H1 (cell line): Measurements from ENCODE around the gene DIAPH2. TPM values are rescaled to one million over a fixed set of nuclear protein-coding genes. Genes with fewer than 3 reads are reported as not detected.

Experiments used
- CTCF ChIA-PET: fragments of 300-600 bp; sonication (Branson Sonifier 250); formaldehyde crosslinking; loops from one replicate; lab custom pipeline; 2021; ENCODE audit not compliant: partially characterized antibody; lab: Charles Lee
- POLR2A ChIA-PET: fragments of 300-600 bp; sonication (Branson Sonifier 250); formaldehyde crosslinking; loops from one replicate; lab custom pipeline; 2021; ENCODE audit warnings: inconsistent platforms; ENCODE audit not compliant: partially characterized antibody; lab: Charles Lee
- DNase-seq, 2 experiments: peaks; one replicate each; pipeline versions ENCODE4 v3.0.0 to v3.0.0-alpha.2; 2010 to 2022; ENCODE audit warnings: low spot score in 2 of 2, low read depth in 1 of 2, mixed read lengths in 1 of 2
- FAIRE-seq: peaks from 2 replicates; lab custom pipeline; 2011; peaks lifted over from hg19 to GRCh38; lab: Jason Lieb, UNC
- H2AFZ ChIP-seq: 2 replicates; pipeline ENCODE4 v1.8.1; 2012; ENCODE audit warnings: low read length, inconsistent platforms
- H2AK5ac ChIP-seq: 2 replicates; pipeline ENCODE4 v1.6.1; 2013; ENCODE audit warnings: low read depth, low read length
- H2BK120ac ChIP-seq: replicated peaks from 2 replicates; pipeline ENCODE3; 2013; ENCODE audit warnings: low read depth, low read length, inconsistent platforms
- H2BK12ac ChIP-seq: 2 replicates; pipeline ENCODE4 v1.6.1; 2013; ENCODE audit warnings: low read depth, low read length
- H2BK15ac ChIP-seq: 2 replicates; pipeline ENCODE4 v1.6.1; 2013; ENCODE audit warnings: low read length
- H2BK20ac ChIP-seq: 2 replicates; pipeline ENCODE4 v1.6.1; 2013; ENCODE audit warnings: low read length
- H2BK5ac ChIP-seq: 2 replicates; pipeline ENCODE4 v1.6.1; 2013; ENCODE audit warnings: low read depth, low read length
- H3K14ac ChIP-seq: 2 replicates; pipeline ENCODE4 v1.6.1; 2013; ENCODE audit warnings: inconsistent platforms; ENCODE audit not compliant: insufficient read length
- H3K18ac ChIP-seq: 2 replicates; pipeline ENCODE4 v1.6.1; 2013; ENCODE audit warnings: low read length; ENCODE audit errors: extremely low read depth
- H3K23ac ChIP-seq: 2 replicates; pipeline ENCODE4 v1.6.1; 2013; ENCODE audit warnings: inconsistent platforms; ENCODE audit not compliant: insufficient read length
- H3K23me2 ChIP-seq: 2 replicates; pipeline ENCODE4 v1.6.1; 2013; ENCODE audit warnings: low read depth, low read length
- H3K27ac ChIP-seq: 2 replicates; pipeline ENCODE4 v1.6.1; 2011; ENCODE audit warnings: low read depth, low read length, inconsistent platforms
- H3K27me3 ChIP-seq, 4 experiments: replicated peaks in 1 of 4; 1 replicate in 1 of 4; 2 replicates in 3 of 4; pipeline versions ENCODE4 v1.6.1 to v1.8.1; 2011 to 2013; ENCODE audit warnings: low read length in 3 of 4, mild to moderate bottlenecking in 3 of 4, inconsistent platforms in 2 of 4, mixed read lengths in 2 of 4, moderate library complexity in 1 of 4; ENCODE audit not compliant: control insufficient read depth in 3 of 4, insufficient read depth in 3 of 4; ENCODE audit errors: extremely low read depth in 1 of 4
- H3K36me3 ChIP-seq, 4 experiments: 2 replicates each; pipeline versions ENCODE4 v1.6.1 to v1.8.1; 2011 to 2013; ENCODE audit warnings: mild to moderate bottlenecking in 4 of 4, low read length in 3 of 4, moderate library complexity in 2 of 4, control low read depth in 1 of 4, inconsistent platforms in 1 of 4; ENCODE audit not compliant: insufficient read depth in 4 of 4, control insufficient read depth in 2 of 4
- H3K4ac ChIP-seq: replicated peaks from 2 replicates; pipeline ENCODE3; 2013; ENCODE audit warnings: low read length, low read depth, mixed read lengths, inconsistent platforms; ENCODE audit not compliant: insufficient read length
- H3K4me1 ChIP-seq, 4 experiments: replicated peaks in 1 of 4; 1 replicate in 1 of 4; 2 replicates in 3 of 4; pipeline versions ENCODE4 v1.6.1 to v1.8.1; 2011 to 2013; ENCODE audit warnings: low read length in 3 of 4, inconsistent platforms in 2 of 4, mixed read lengths in 1 of 4; ENCODE audit not compliant: insufficient read depth in 4 of 4, control insufficient read depth in 3 of 4
- H3K4me2 ChIP-seq, 2 experiments: 2 replicates each; pipeline versions ENCODE4 v1.6.1 to v1.8.1; 2011 to 2013; ENCODE audit warnings: low read depth in 2 of 2, low read length in 2 of 2, control low read depth in 1 of 2, inconsistent platforms in 1 of 2, mild to moderate bottlenecking in 1 of 2; ENCODE audit not compliant: insufficient read depth in 1 of 2
- H3K4me3 ChIP-seq, 4 experiments: fragments of 200-600, 300-600 bp in 1 of 4; sonication (generic), shearing (Covaris generic), sonication (Bioruptor Twin) in 1 of 4; 2 replicates each; pipeline versions ENCODE4 v1.5.1 to v1.8.1; 2011 to 2016; ENCODE audit warnings: low read length in 4 of 4, low read depth in 3 of 4, control low read depth in 2 of 4, inconsistent platforms in 2 of 4, mild to moderate bottlenecking in 2 of 4, mixed read lengths in 1 of 4, moderate library complexity in 1 of 4; ENCODE audit not compliant: insufficient read depth in 2 of 4; ENCODE audit errors: extremely low read depth in 1 of 4
- H3K56ac ChIP-seq: replicated peaks from 2 replicates; pipeline ENCODE3; 2013; ENCODE audit warnings: low read depth, mild to moderate bottlenecking, mixed read lengths, low read length, inconsistent platforms; ENCODE audit not compliant: insufficient read length
- H3K79me1 ChIP-seq: 2 replicates; pipeline ENCODE4 v1.6.1; 2013; ENCODE audit warnings: low read depth, low read length, control low read depth
- H3K79me2 ChIP-seq, 2 experiments: 2 replicates each; pipeline versions ENCODE4 v1.6.1 to v1.8.1; 2012 to 2013; ENCODE audit warnings: low read length in 2 of 2, mild to moderate bottlenecking in 2 of 2, inconsistent platforms in 1 of 2; ENCODE audit not compliant: insufficient read depth in 2 of 2, control insufficient read depth in 1 of 2
- H3K9ac ChIP-seq, 4 experiments: replicated peaks in 1 of 4; 1 replicate in 1 of 4; 2 replicates in 3 of 4; pipeline versions ENCODE4 v1.6.1 to v1.8.1; 2011 to 2013; ENCODE audit warnings: low read depth in 3 of 4, low read length in 3 of 4, control low read depth in 2 of 4, mild to moderate bottlenecking in 2 of 4, moderate library complexity in 2 of 4, inconsistent platforms in 1 of 4; ENCODE audit errors: extremely low read depth in 1 of 4
- H3K9me3 ChIP-seq, 2 experiments: 2 replicates each; pipeline versions ENCODE4 v1.6.1 to v1.8.1; 2012 to 2013; ENCODE audit warnings: mild to moderate bottlenecking in 2 of 2, moderate library complexity in 2 of 2, control low read depth in 1 of 2, inconsistent platforms in 1 of 2, low read depth in 1 of 2, low read length in 1 of 2, mixed read lengths in 1 of 2; ENCODE audit not compliant: insufficient read depth in 2 of 2
- H4K20me1 ChIP-seq, 2 experiments: replicated peaks in 1 of 2; 2 replicates each; pipeline versions ENCODE3 to v1.8.1; 2011 to 2013; ENCODE audit warnings: inconsistent platforms in 2 of 2, low read length in 2 of 2, mild to moderate bottlenecking in 1 of 2; ENCODE audit not compliant: insufficient read depth in 2 of 2, control insufficient read depth in 1 of 2
- H4K5ac ChIP-seq: 2 replicates; pipeline ENCODE4 v1.6.1; 2013; ENCODE audit warnings: low read length, low read depth, mixed read lengths, inconsistent platforms; ENCODE audit not compliant: insufficient read length
- H4K8ac ChIP-seq: 2 replicates; pipeline ENCODE4 v1.8.0; 2013; ENCODE audit warnings: mild to moderate bottlenecking, moderate library complexity, low read length, inconsistent platforms; ENCODE audit not compliant: insufficient read depth; ENCODE audit errors: extremely low read depth
- H4K91ac ChIP-seq: replicated peaks from 2 replicates; pipeline ENCODE3; 2013; ENCODE audit warnings: low read length, mixed read lengths, inconsistent platforms; ENCODE audit not compliant: insufficient read length
- SUZ12 ChIP-seq: fragments of 200-600 bp; sonication (generic); IDR thresholded peaks from 2 replicates; pipeline ENCODE4 v1.6.1; 2012; ENCODE audit warnings: mild to moderate bottlenecking, inconsistent platforms, low read length, moderate library complexity, mixed read lengths
- WGBS, 2 experiments: shearing (Covaris generic) in 1 of 2; methylation state at CpG; one replicate each; pipeline versions ENCODE4 v1.1.6 to v1.1.7; 2013 to 2015; ENCODE audit warnings: low lambda C conversion rate in 2 of 2, mixed read lengths in 2 of 2, inconsistent platforms in 1 of 2, low coverage in 1 of 2, missing lambda C conversion rate in 1 of 2; ENCODE audit not compliant: insufficient replicate concordance in 2 of 2, insufficient coverage in 1 of 2, insufficient read length in 1 of 2; ENCODE audit errors: extremely low coverage in 1 of 2, missing lambda C conversion rate in 1 of 2; 5-methylcytosine and 5-hydroxymethylcytosine counted together
- polyA plus RNA-seq, 7 experiments: library from polyadenylated mRNA; depleted of rRNA in 3 of 7; stranded (reverse) in 5 of 7; unstranded in 2 of 7; fragments of >200 nt in 5 of 7; fragments of 200-250 nt in 2 of 7; gene quantifications; 1 replicate in 5 of 7; 2 replicates in 1 of 7; 4 replicates in 1 of 7; pipeline versions ENCODE4 v1.2.1 to v1.2.3, GENCODE V29; 2011 to 2013; ENCODE audit warnings: missing spikeins in 2 of 7, mixed read lengths in 2 of 7
- total RNA-seq: library from RNA; stranded (reverse); fragmentation: NEBNext Ultra II Directional; extraction: Animal tissue kit (Norgen Biotek cat#: 25700); gene quantifications from 2 replicates; pipeline ENCODE4 v1.2.1, GENCODE V29; 2021

Gene DIAPH2
- total and polyA plus RNA-seq, 2 of the 8 experiments (the other 6 are each of a cell fraction or from before 2014, with no cell fraction given), result 4.4 to 24.3 TPM

DNA sequence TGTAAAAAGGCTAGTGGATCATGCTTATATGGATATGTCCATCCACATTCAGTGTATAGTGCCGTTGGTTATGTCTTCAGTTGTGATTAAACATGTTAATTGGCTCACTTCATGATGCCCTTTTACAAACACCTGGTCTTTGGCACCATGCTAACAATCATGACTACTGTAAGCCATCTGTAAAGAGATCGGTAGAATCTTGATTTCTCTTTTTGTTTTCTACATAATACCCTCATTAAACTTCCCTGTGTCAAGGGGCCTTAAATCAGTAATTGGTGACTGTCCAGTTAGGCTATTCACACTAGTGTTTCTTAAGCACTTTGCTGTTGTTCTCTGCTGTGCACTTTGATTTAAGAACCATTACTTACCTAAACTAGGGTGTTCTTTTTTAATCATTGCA is 674.3 kb downstream of the DIAPH2 start:
- no peak overlapping the region for H4K5ac ChIP-seq
- no peaks in the 10 kb centered on the region for H3K4me1 ChIP-seq
- H3K27me3 ChIP-seq, result no peaks in the 10 kb centered on the region
- H4K20me1 ChIP-seq, result no peaks in the 10 kb centered on the region
- H3K23me2 ChIP-seq, result no peaks in the 10 kb centered on the region
- no peak overlapping the region for H3K27ac ChIP-seq
- no peak for DNase-seq
- H4K91ac ChIP-seq, result no peak overlapping the region
- H3K4me3 ChIP-seq, result no peak overlapping the region
- ChIA-PET POLR2A (no interaction called here), CTCF (no interaction called here)
- H3K79me1 ChIP-seq, result no peaks in the 10 kb centered on the region
- H3K23ac ChIP-seq, result no peak overlapping the region
- no peak overlapping the region for H2BK20ac ChIP-seq
- no peak overlapping the region for H3K9ac ChIP-seq
- no peak overlapping the region for H2BK5ac ChIP-seq
- no peak overlapping the region for H3K18ac ChIP-seq
- no peak overlapping the region for H4K8ac ChIP-seq
- H2BK15ac ChIP-seq, result no peak overlapping the region
- no peak overlapping the region for H2AK5ac ChIP-seq
- H3K56ac ChIP-seq, result no peak overlapping the region
- H2AFZ ChIP-seq, result no peak overlapping the region
- no peaks in the 10 kb centered on the region for H3K9me3 ChIP-seq
- H2BK12ac ChIP-seq, result no peak overlapping the region
- no peaks in the 10 kb centered on the region for H3K79me2 ChIP-seq
- FAIRE-seq, result no peak
- H3K4me2 ChIP-seq, result no peak overlapping the region
- H2BK120ac ChIP-seq, result no peak overlapping the region
- H3K36me3 ChIP-seq, result peaks cover 0 to 8% (median 0%) of the 10 kb centered on the region in 4 experiments; a peak in 2 of 8 replicates
- no peak overlapping the region for H3K4ac ChIP-seq
- no peak overlapping the region for H3K14ac ChIP-seq
- WGBS, 2 experiments, result 93% methylated on average over 2 of the region's 2 CpGs; no CpG with 5 or more reads in 1 of the 2 experiments
- no peak for TF ChIP-seq SUZ12
